Measurements from ENCODE around the gene MAGI1.

- no peak for TF ChIP-seq CTCF (IDR thresholded peaks at IDR 0.05)
- TF ChIP-seq POLR2AphosphoS5 (IDR thresholded peaks at IDR 0.05): no peak
These were observed 477.8 kb downstream of the MAGI1 start for GRCh38 chr3:65560901-65561300.
